Small intestine (tissue), 7 donors: Measurements from ENCODE around the gene GLRA3. TPM values are rescaled to one million over a fixed set of nuclear protein-coding genes. Genes with fewer than 3 reads are reported as not detected.

Source experiments
- DNase-seq, 2 donors: peaks; one replicate each; pipeline versions ENCODE4 v3.0.0 to v3.0.0-alpha.2; 2013
- FAIRE-seq: peaks from 2 replicates; lab custom pipeline; 2012; peaks lifted over from hg19 to GRCh38; lab: Jason Lieb, UNC
- H3K27ac ChIP-seq, 3 donors: one replicate each; pipeline ENCODE4 v1.5.1; 2013; ENCODE audit warnings: low read length in 2 of 3, mild to moderate bottlenecking in 2 of 3, control low read depth in 1 of 3, inconsistent platforms in 1 of 3, low read depth in 1 of 3, moderate library complexity in 1 of 3
- H3K27me3 ChIP-seq, 3 donors: one replicate each; pipeline ENCODE4 v1.6.1; 2013; ENCODE audit warnings: low read length in 3 of 3, inconsistent platforms in 1 of 3; ENCODE audit not compliant: control insufficient read depth in 3 of 3, insufficient read depth in 3 of 3
- H3K36me3 ChIP-seq, 3 donors: one replicate each; pipeline ENCODE4 v1.6.1; 2013; ENCODE audit warnings: low read length in 3 of 3, inconsistent platforms in 1 of 3, low read depth in 1 of 3, mild to moderate bottlenecking in 1 of 3, moderate library complexity in 1 of 3; ENCODE audit not compliant: control insufficient read depth in 3 of 3, insufficient read depth in 2 of 3
- H3K4me1 ChIP-seq, 3 donors: one replicate each; pipeline ENCODE4 v1.6.1; 2013; ENCODE audit warnings: low read length in 2 of 3, inconsistent platforms in 1 of 3, low read depth in 1 of 3, mild to moderate bottlenecking in 1 of 3, moderate library complexity in 1 of 3; ENCODE audit not compliant: control insufficient read depth in 3 of 3, insufficient read depth in 2 of 3
- H3K4me3 ChIP-seq, 3 donors: one replicate each; pipeline ENCODE4 v1.5.1; 2013; ENCODE audit warnings: low read length in 3 of 3, control low read depth in 1 of 3, inconsistent platforms in 1 of 3, low read depth in 1 of 3, mild to moderate bottlenecking in 1 of 3, moderate library complexity in 1 of 3
- H3K9me3 ChIP-seq, 2 donors: one replicate each; pipeline ENCODE4 v1.6.1; 2013; ENCODE audit warnings: low read depth in 1 of 2, low read length in 1 of 2; ENCODE audit not compliant: control insufficient read depth in 2 of 2, insufficient read depth in 1 of 2
- WGBS, 3 donors: extraction: QIAGEN DNeasy Blood & Tissue Kit; methylation state at CpG; one replicate each; pipeline ENCODE4 v1.1.7; 2013; 5-methylcytosine and 5-hydroxymethylcytosine counted together
- polyA plus RNA-seq, 4 donors: library from polyadenylated mRNA; stranded (reverse) in 3 of 4; unstranded in 1 of 4; fragments of 200-250 nt in 3 of 4; fragments of 120-200 nt in 1 of 4; gene quantifications; one replicate each; pipeline versions ENCODE4 v1.2.1 to v1.2.3, GENCODE V29; 2013
- donor health status: healthy with polysubstance abuse.
- donor health status: control.
- donor health status: control.
- donor health status: Bipolar disorder and iron deficiency.
- donor health status: healthy.

The GLRA3 gene
- polyA plus RNA-seq, 4 donors = 0.04 to 0.28 TPM; not detected in 2

DNA sequence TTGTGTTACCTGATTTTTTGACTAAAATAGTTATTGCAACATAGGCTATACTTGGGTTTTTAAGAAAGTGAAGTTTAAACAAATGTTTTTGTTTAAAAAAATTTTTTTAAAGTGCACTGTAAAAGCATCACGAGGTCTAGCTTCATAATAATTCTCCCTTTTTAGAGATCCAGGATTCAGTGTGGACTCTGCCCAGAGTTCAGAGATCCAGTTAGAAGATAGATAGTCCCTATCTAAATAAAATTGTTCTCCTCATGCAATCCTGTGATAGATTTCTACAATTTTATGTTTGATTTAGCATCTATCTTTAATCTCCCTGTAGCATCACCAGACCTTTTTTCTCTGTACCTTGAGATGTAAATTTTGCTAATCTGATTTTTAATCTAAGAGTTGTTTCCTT, 221.3 kb downstream of the GLRA3 start:
- FAIRE-seq (no peak), DNase-seq (no peak)
- H3K36me3 ChIP-seq = no peaks in the 10 kb centered on the region
- peaks cover 0 to 13% of the 10 kb centered on the region in 2 donors for H3K9me3 ChIP-seq
- H3K4me1 ChIP-seq = no peaks in the 10 kb centered on the region
- H3K27me3 ChIP-seq = no peaks in the 10 kb centered on the region
- no peak overlapping the region for H3K27ac ChIP-seq
- 52 to 69% (median 68%) methylated on average over 1 of the region's 1 CpG for WGBS, 3 donors
- H3K4me3 ChIP-seq = no peak overlapping the region

DNA sequence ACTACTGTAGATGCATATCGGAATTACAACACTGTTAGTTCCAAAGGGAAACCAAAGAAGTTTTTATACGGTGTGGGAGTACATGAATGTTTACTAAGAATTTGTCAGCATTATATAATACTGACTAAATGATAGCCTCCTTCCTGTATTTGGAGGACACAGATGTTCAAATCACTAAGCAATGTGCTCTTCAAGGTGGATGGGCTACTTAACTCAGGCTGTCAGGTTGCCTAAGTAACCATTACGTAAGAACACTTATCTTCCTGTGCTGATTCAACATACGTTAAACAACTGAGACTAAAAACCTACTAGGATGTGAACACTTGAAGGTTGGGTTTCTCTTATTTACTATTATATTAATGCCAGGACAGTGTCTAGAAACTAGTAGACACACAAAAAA, 224.8 kb downstream of the GLRA3 start:
- H3K9me3 ChIP-seq = no peaks in the 10 kb centered on the region
- peak; percentile 50 to 73 for DNase-seq
- H3K4me3 ChIP-seq = no peak overlapping the region
- WGBS, 3 donors = 31 to 46% (median 32%) methylated on average over 4 of the region's 4 CpGs
- no peaks in the 10 kb centered on the region for H3K36me3 ChIP-seq
- H3K4me1 ChIP-seq = peaks cover 0 to 2% (median 0%) of the 10 kb centered on the region in 3 donors
- no peak overlapping the region for H3K27ac ChIP-seq
- no peak for FAIRE-seq
- H3K27me3 ChIP-seq = no peaks in the 10 kb centered on the region

GRCh38 chr4:174600391-174600790, 228.7 kb downstream of the GLRA3 start:
- FAIRE-seq = no peak
- WGBS, 3 donors = 80 to 88% (median 87%) methylated on average over 1 of the region's 1 CpG
- DNase-seq = no peak
- Histone ChIP-seq H3K36me3 (no peaks in the 10 kb centered on the region), H3K4me3 (no peak overlapping the region), H3K27ac (no peak overlapping the region), H3K4me1 (peaks cover 0 to 2% (median 0%) of the 10 kb centered on the region in 3 donors), H3K9me3 (no peaks in the 10 kb centered on the region), H3K27me3 (no peaks in the 10 kb centered on the region)

DNA sequence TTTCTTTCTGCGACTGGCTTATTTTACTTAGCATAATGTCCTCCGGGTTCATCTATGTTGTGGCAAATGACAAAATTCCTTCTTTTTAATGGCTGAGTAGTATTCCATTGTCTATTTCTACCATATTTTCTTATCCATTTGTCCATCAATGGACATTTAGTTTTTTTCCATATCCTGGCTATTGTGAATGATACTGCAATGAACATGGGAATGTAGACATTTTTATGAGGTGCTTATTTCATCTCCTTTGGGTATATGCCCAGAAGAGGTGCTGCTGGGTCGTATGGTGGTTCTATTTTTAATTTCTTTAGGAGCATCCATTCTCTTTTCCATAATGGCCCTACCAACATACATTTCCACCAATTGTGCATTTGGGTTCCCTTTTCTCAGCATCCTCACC, 230.2 kb downstream of the GLRA3 start:
- H3K36me3 ChIP-seq = no peaks in the 10 kb centered on the region
- DNase-seq = no peak
- no peak for FAIRE-seq
- WGBS, 3 donors = 74 to 82% (median 80%) methylated on average over 3 of the region's 3 CpGs
- H3K4me3 ChIP-seq = no peak overlapping the region
- no peaks in the 10 kb centered on the region for H3K27me3 ChIP-seq
- H3K4me1 ChIP-seq = peaks cover 0 to 2% (median 0%) of the 10 kb centered on the region in 3 donors
- no peak overlapping the region for H3K27ac ChIP-seq
- H3K9me3 ChIP-seq = no peaks in the 10 kb centered on the region

- Histone ChIP-seq H3K9me3 (no peaks in the 10 kb centered on the region), H3K27me3 (no peaks in the 10 kb centered on the region), H3K4me3 (no peak overlapping the region), H3K36me3 (no peaks in the 10 kb centered on the region), H3K4me1 (no peaks in the 10 kb centered on the region), H3K27ac (no peak overlapping the region)
- DNase-seq (no peak), FAIRE-seq (no peak)
- 53 to 67% (median 65%) methylated on average over 1 of the region's 1 CpG for WGBS, 3 donors
Observed at GRCh38 chr4:174596513-174596912, 232.5 kb downstream of the GLRA3 start.

DNA sequence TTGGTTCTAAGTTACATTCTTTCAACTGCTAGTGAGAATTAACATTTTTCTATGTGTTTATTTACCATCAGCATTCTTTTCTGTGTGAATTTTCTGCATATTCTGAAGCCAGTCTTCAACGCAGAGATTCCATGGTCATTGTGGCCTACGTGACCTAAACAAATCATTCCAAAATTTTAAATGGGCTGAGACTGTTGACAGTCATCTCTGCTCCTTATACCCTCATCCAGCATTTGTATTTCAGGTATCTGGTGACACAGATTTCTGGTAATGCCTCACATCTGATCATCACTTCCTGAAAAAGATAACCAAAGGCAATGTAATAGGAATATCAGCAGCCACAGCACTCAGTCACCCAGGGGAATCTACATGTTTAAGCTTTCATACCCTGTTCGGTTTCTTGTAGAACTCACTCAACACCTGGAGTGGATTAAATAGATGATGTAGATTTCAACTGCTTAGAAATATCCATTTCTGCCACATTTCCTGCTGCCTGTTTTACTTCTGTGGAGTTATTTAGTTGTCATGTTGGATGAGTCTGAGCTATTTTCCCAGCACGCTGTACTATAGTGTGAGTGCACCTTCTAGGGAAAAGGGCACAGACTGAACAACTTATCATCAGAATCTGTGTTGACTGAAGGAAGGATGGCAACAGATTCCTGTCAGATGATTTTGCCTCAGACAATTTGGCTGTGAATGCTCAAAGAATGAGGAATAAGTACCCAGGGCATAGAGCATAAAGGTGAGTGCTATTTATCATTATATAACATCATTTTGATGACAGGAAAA, 233.7 kb downstream of the GLRA3 start:
- no peak overlapping the region for H3K4me3 ChIP-seq
- no peaks in the 10 kb centered on the region for H3K36me3 ChIP-seq
- no peaks in the 10 kb centered on the region for H3K27me3 ChIP-seq
- DNase-seq (no peak), FAIRE-seq (no peak)
- WGBS, 3 donors = 81 to 93% (median 89%) methylated on average over 4 of the region's 4 CpGs
- H3K4me1 ChIP-seq = no peaks in the 10 kb centered on the region
- no peak overlapping the region for H3K27ac ChIP-seq
- H3K9me3 ChIP-seq = no peaks in the 10 kb centered on the region

- Histone ChIP-seq H3K27ac (no peak overlapping the region), H3K27me3 (no peaks in the 10 kb centered on the region), H3K4me3 (no peak overlapping the region), H3K36me3 (no peaks in the 10 kb centered on the region), H3K9me3 (no peaks in the 10 kb centered on the region), H3K4me1 (no peaks in the 10 kb centered on the region)
- DNase-seq (no peak), FAIRE-seq (no peak)
- 91 to 94% (median 92%) methylated on average over 3 of the region's 3 CpGs for WGBS, 3 donors
Observed at GRCh38 chr4:174593701-174594100, 235.3 kb downstream of the GLRA3 start.

DNA sequence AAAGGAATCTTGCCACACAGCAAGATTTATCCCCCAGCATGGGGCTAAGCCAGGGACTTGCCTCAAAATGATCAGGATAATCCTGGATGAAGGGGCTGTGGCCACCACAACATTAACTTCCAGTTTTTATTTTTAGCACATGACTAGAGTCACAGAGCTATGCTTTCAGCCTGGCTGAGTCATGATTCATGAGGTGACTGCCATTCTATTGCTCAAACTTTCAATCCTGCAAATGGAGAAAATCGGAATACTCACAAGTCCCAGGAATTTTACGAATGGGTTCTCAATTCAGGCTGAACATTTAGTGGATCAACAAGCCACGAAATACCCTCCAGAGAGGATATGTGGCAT, 236.1 kb downstream of the GLRA3 start:
- 72 to 87% (median 87%) methylated on average over 3 of the region's 3 CpGs for WGBS, 3 donors
- no peak for FAIRE-seq
- Histone ChIP-seq H3K36me3 (no peaks in the 10 kb centered on the region), H3K27me3 (no peaks in the 10 kb centered on the region), H3K4me3 (no peak overlapping the region), H3K4me1 (no peaks in the 10 kb centered on the region), H3K27ac (no peak overlapping the region), H3K9me3 (no peaks in the 10 kb centered on the region)
- DNase-seq = no peak
